VCaP (cell line): ENCODE results near the gene FNDC3A.
"Not testable (repeated sequence)": the region's sequence is repeated elsewhere in the genome, so short reads cannot be mapped to it uniquely, and the experiment has no call there.

ENCODE experiments used
- H3K27ac ChIP-seq: fragments of 450-650 bp; 2 replicates; pipeline ENCODE4 v1.5.1; 2017
- CTCF ChIP-seq: fragments of 450-650 bp; conservative IDR thresholded peaks from 2 replicates; pipeline ENCODE4 v1.5.1; 2017; ENCODE audit warnings: mild to moderate bottlenecking, moderate library complexity

Gene FNDC3A

GRCh38 chr13:48994706-48995105 lies 19.0 kb downstream of the FNDC3A start:
- H3K27ac ChIP-seq, result no peak overlapping the region
- no peak for TF ChIP-seq CTCF

GRCh38 chr13:48998641-48999292 lies 23.1 kb downstream of the FNDC3A start:
- H3K27ac ChIP-seq, result no peak overlapping the region

GRCh38 chr13:49000247-49000646 lies 24.5 kb downstream of the FNDC3A start:
- TF ChIP-seq CTCF, result no peak

More at GRCh38 chr13:48998641-48999292, 23.1 kb downstream of the FNDC3A start:
- TF ChIP-seq CTCF, result no peak

GRCh38 chr13:49018986-49019635 lies 43.4 kb downstream of the FNDC3A start:
- not testable (repeated sequence) for H3K27ac ChIP-seq

More at GRCh38 chr13:49000247-49000646, 24.5 kb downstream of the FNDC3A start:
- no peak overlapping the region for H3K27ac ChIP-seq

- no peak overlapping the region for H3K27ac ChIP-seq
- no peak for TF ChIP-seq CTCF
These were observed 44.6 kb downstream of the FNDC3A start for GRCh38 chr13:49020328-49020727.

- TF ChIP-seq CTCF, result no peak
- no peak overlapping the region for H3K27ac ChIP-seq
These were observed 45.3 kb downstream of the FNDC3A start for GRCh38 chr13:49020940-49021553.

- H3K27ac ChIP-seq, result no peak overlapping the region
- no peak for TF ChIP-seq CTCF
These were observed 46.2 kb downstream of the FNDC3A start for GRCh38 chr13:49021953-49022352.
